ENCODE measurements around the gene KCNIP1. TPM values are rescaled to one million over a fixed set of nuclear protein-coding genes. Genes with fewer than 3 reads are reported as not detected.

Gene KCNIP1
- total RNA-seq, 1 donor = not detected

DNA sequence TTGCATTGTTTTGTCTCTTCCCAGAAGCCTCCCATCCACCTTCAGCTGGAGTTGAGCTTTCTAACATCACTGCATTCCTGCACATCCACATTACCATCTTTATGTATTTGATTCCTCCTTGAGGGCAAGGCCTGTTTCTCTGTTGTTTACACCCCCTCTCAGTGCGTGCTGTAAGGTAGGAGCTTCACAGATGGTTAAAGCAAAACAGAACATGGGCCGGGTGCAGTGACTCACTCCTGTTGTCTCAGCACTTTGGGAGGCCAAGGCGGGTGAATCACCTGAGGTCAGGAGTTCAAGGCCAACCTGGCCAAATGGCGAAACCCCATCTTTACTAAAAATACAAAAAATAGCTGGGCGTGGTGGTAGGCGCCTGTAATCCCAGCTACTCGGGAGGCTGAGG is 110.9 kb downstream of the KCNIP1 start:
- Histone ChIP-seq H3K27me3 (ENCODE audit: insufficient read depth, low read length) (peaks cover 5% of the 10 kb centered on the region), H3K4me2 (ENCODE audit: insufficient read depth, low read length) (no peak overlapping the region), H3K4me3 (ENCODE audit: insufficient read depth, low read length) (no peak overlapping the region), H2AFZ (ENCODE audit: low read length) (no peak overlapping the region), H3K9me3 (ENCODE audit: low read depth, low read length) (no peaks in the 10 kb centered on the region), H3K79me2 (ENCODE audit: insufficient read depth, low read length) (no peaks in the 10 kb centered on the region), H3K36me3 (ENCODE audit: insufficient read depth, low read length) (no peaks in the 10 kb centered on the region), H4K20me1 (ENCODE audit: insufficient read depth, low read length) (no peaks in the 10 kb centered on the region), H3K27ac (ENCODE audit: low read depth, low read length) (no peak overlapping the region), H3K4me1 (ENCODE audit: insufficient read depth, low read length) (peaks cover 7% of the 10 kb centered on the region)
- no peak for DNase-seq (ENCODE audit: insufficient read length, low spot score, missing footprints)
- TF ChIP-seq, protein P1, sequence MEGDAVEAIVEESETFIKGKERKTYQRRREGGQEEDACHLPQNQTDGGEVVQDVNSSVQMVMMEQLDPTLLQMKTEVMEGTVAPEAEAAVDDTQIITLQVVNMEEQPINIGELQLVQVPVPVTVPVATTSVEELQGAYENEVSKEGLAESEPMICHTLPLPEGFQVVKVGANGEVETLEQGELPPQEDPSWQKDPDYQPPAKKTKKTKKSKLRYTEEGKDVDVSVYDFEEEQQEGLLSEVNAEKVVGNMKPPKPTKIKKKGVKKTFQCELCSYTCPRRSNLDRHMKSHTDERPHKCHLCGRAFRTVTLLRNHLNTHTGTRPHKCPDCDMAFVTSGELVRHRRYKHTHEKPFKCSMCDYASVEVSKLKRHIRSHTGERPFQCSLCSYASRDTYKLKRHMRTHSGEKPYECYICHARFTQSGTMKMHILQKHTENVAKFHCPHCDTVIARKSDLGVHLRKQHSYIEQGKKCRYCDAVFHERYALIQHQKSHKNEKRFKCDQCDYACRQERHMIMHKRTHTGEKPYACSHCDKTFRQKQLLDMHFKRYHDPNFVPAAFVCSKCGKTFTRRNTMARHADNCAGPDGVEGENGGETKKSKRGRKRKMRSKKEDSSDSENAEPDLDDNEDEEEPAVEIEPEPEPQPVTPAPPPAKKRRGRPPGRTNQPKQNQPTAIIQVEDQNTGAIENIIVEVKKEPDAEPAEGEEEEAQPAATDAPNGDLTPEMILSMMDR (IDR thresholded peaks at IDR 0.05; ENCODE audit: extremely low read depth, low read depth, low read length) = no peak

- Histone ChIP-seq H3K4me2 (ENCODE audit: insufficient read depth, low read length) (no peak overlapping the region), H3K4me1 (ENCODE audit: insufficient read depth, low read length) (peaks cover 7% of the 10 kb centered on the region), H4K20me1 (ENCODE audit: insufficient read depth, low read length) (no peaks in the 10 kb centered on the region), H3K36me3 (ENCODE audit: insufficient read depth, low read length) (no peaks in the 10 kb centered on the region), H3K27ac (ENCODE audit: low read depth, low read length) (no peak overlapping the region), H3K4me3 (ENCODE audit: insufficient read depth, low read length) (no peak overlapping the region), H3K27me3 (ENCODE audit: insufficient read depth, low read length) (peaks cover 5% of the 10 kb centered on the region), H3K79me2 (ENCODE audit: insufficient read depth, low read length) (no peaks in the 10 kb centered on the region), H3K9me3 (ENCODE audit: low read depth, low read length) (no peaks in the 10 kb centered on the region), H2AFZ (ENCODE audit: low read length) (no peak overlapping the region)
- TF ChIP-seq, protein P1 (IDR thresholded peaks at IDR 0.05; ENCODE audit: extremely low read depth, low read depth, low read length) = no peak
- no peak for DNase-seq (ENCODE audit: insufficient read length, low spot score, missing footprints)
Measured at GRCh38 chr5:170617533-170618490, 114.0 kb downstream of the KCNIP1 start.

GRCh38 chr5:170619869-170620268 is 116.0 kb downstream of the KCNIP1 start:
- H4K20me1 ChIP-seq (ENCODE audit: insufficient read depth, low read length) = no peaks in the 10 kb centered on the region
- peaks cover 10% of the 10 kb centered on the region for H3K27me3 ChIP-seq (ENCODE audit: insufficient read depth, low read length)
- H3K9me3 ChIP-seq (ENCODE audit: low read depth, low read length) = no peaks in the 10 kb centered on the region
- no peak overlapping the region for H3K27ac ChIP-seq (ENCODE audit: low read depth, low read length)
- TF ChIP-seq, protein P1 (IDR thresholded peaks at IDR 0.05; ENCODE audit: extremely low read depth, low read depth, low read length) = no peak
- no peak overlapping the region for H2AFZ ChIP-seq (ENCODE audit: low read length)
- H3K79me2 ChIP-seq (ENCODE audit: insufficient read depth, low read length) = no peaks in the 10 kb centered on the region
- H3K36me3 ChIP-seq (ENCODE audit: insufficient read depth, low read length) = no peaks in the 10 kb centered on the region
- peaks cover 4% of the 10 kb centered on the region for H3K4me1 ChIP-seq (ENCODE audit: insufficient read depth, low read length)
- H3K4me3 ChIP-seq (ENCODE audit: insufficient read depth, low read length) = no peak overlapping the region
- DNase-seq (ENCODE audit: insufficient read length, low spot score, missing footprints) = no peak
- no peak overlapping the region for H3K4me2 ChIP-seq (ENCODE audit: insufficient read depth, low read length)

DNA sequence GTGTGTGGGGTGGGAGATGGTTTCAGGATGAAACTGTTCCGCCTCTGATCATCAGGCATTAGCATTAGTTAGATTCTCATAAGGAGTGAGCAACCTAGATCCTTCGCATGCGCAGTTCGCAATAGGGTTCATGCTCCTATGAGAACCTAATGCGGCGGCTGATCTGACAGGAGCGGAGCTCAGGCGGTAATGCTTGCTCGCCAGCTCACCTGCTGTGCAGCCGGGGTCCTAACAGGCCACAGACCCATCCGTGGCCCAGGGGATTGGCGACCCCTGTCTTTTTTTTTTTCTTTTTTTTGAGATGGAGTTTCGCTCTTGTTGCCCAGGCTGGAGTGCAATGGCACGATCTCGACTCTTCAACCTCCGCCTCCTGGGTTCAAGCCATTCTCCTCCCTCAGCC is 119.1 kb downstream of the KCNIP1 start:
- TF ChIP-seq, protein P1 (IDR thresholded peaks at IDR 0.05; ENCODE audit: extremely low read depth, low read depth, low read length) = no peak
- H3K4me2 ChIP-seq (ENCODE audit: insufficient read depth, low read length) = no peak overlapping the region

More for the DNA sequence above, 119.1 kb downstream of the KCNIP1 start:
- Histone ChIP-seq H3K36me3 (ENCODE audit: insufficient read depth, low read length) (no peaks in the 10 kb centered on the region), H2AFZ (ENCODE audit: low read length) (no peak overlapping the region), H3K4me1 (ENCODE audit: insufficient read depth, low read length) (no peaks in the 10 kb centered on the region), H3K79me2 (ENCODE audit: insufficient read depth, low read length) (no peaks in the 10 kb centered on the region), H3K4me3 (ENCODE audit: insufficient read depth, low read length) (no peak overlapping the region), H3K27ac (ENCODE audit: low read depth, low read length) (no peak overlapping the region), H3K9me3 (ENCODE audit: low read depth, low read length) (no peaks in the 10 kb centered on the region), H3K27me3 (ENCODE audit: insufficient read depth, low read length) (peaks cover 5% of the 10 kb centered on the region), H4K20me1 (ENCODE audit: insufficient read depth, low read length) (no peaks in the 10 kb centered on the region)
- DNase-seq (ENCODE audit: insufficient read length, low spot score, missing footprints) = no peak

Data from osteoblast (primary cell).